Neural cell (in vitro differentiated cells): ENCODE results near the gene PIGA.

Experiments used
- CTCF ChIP-seq: fragments of 450-650 bp; IDR thresholded peaks from 2 replicates; pipeline ENCODE4 v1.5.1; 2014; ENCODE audit warnings: antibody characterized with exemption, mild to moderate bottlenecking, moderate library complexity; ENCODE audit not compliant: poor library complexity, severe bottlenecking
- EZH2 ChIP-seq: fragments of 200-600, 300-800 bp; shearing (Covaris generic), sonication (generic); IDR thresholded peaks from 2 replicates; pipeline ENCODE4 v1.6.1; 2014; ENCODE audit warnings: antibody characterized with exemption, low read length, borderline replicate concordance, mild to moderate bottlenecking; ENCODE audit not compliant: insufficient read depth, poor library complexity, severe bottlenecking
- RAD21 ChIP-seq: fragments of 450-650 bp; conservative IDR thresholded peaks from 2 replicates; pipeline ENCODE4 v1.6.1; 2014; ENCODE audit warnings: antibody characterized with exemption, mild to moderate bottlenecking, moderate library complexity
- REST ChIP-seq: IDR thresholded peaks from 2 replicates; pipeline ENCODE4 v1.6.1; 2012; ENCODE audit warnings: borderline replicate concordance
- TAF1 ChIP-seq: IDR thresholded peaks from 2 replicates; pipeline ENCODE4 v1.6.1; 2012; ENCODE audit warnings: low read depth

GRCh38 chrX:15301924-15302323, 33.4 kb downstream of the PIGA start:
- no peak for TF ChIP-seq TAF1
- no peak for TF ChIP-seq RAD21
- no peak for TF ChIP-seq CTCF
- TF ChIP-seq EZH2: no peak
- TF ChIP-seq REST: no peak
